Left ventricle myocardium inferior (tissue), 1 donor: Measurements from ENCODE around the gene SPATA3. TPM values are rescaled to one million over a fixed set of nuclear protein-coding genes. Genes with fewer than 3 reads are reported as not detected.

ENCODE experiments used
- DNase-seq: peaks from one replicate; pipeline ENCODE4 v3.0.0-alpha.2; 2020
- H3K27ac ChIP-seq: fragments of 200-600 bp; replicated peaks from 2 replicates; pipeline ENCODE4 v1.8.0; 2021
- H3K27me3 ChIP-seq: fragments of 200-600 bp; 2 replicates; pipeline ENCODE4 v1.8.0; 2021; ENCODE audit warnings: low read depth
- H3K36me3 ChIP-seq: fragments of 200-600 bp; 2 replicates; pipeline ENCODE4 v1.8.0; 2021
- H3K4me1 ChIP-seq: fragments of 200-600 bp; 2 replicates; pipeline ENCODE4 v1.8.0; 2021
- H3K4me3 ChIP-seq: fragments of 200-600 bp; 2 replicates; pipeline ENCODE4 v1.8.0; 2021; ENCODE audit warnings: mild to moderate bottlenecking, moderate library complexity
- H3K9me3 ChIP-seq: fragments of 200-600 bp; replicated peaks from 2 replicates; pipeline ENCODE4 v1.8.0; 2021
- intact Hi-C: fragments of 100-400 bp; cut with micrococcal nuclease; formaldehyde crosslinking; loops from one replicate; pipeline ENCODE4 v1.11.0; 2022
- total RNA-seq: library from RNA; stranded (reverse); fragmentation: NEBNext Ultra II Directional; extraction: Animal tissue kit (Norgen Biotek cat#: 25700); gene quantifications from one replicate; pipeline ENCODE4 v1.2.1, GENCODE V29; 2021
- TF ChIP-seq, protein P1 (sequence below): fragments of 200-600 bp; IDR thresholded peaks from 2 replicates; pipeline ENCODE4 v1.8.0; 2021; ENCODE audit warnings: antibody characterized with exemption, mild to moderate bottlenecking, borderline replicate concordance
- donor health status: DM: no; HTN: yes; CAD: no; lungs with severe emphysema.

Gene SPATA3
- total RNA-seq, 1 donor from 2014 or later: not detected

DNA sequence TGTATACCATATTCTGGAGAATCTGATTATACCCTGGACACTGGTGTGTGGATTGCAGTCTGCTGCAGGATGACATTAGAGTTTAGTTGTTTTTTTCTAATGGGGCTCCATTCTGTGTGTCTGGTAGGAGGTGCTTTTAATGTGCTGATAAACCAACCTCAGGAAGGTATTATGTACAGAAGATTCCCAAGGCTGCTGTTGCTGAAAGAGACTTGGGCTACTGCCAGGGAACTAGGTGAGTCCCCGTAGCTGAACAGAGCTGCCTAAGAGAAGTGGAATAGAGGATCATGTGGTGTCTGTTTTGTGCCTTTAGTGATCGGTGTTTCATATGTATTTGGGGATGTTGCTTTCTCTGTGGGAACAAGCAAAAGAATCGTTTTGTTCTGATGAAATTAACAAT is 16.5 kb downstream of the SPATA3 start:
- no peak overlapping the region for H3K4me3 ChIP-seq
- no peak overlapping the region for H3K27ac ChIP-seq
- H3K4me1 ChIP-seq: no peaks in the 10 kb centered on the region
- TF ChIP-seq, protein P1, sequence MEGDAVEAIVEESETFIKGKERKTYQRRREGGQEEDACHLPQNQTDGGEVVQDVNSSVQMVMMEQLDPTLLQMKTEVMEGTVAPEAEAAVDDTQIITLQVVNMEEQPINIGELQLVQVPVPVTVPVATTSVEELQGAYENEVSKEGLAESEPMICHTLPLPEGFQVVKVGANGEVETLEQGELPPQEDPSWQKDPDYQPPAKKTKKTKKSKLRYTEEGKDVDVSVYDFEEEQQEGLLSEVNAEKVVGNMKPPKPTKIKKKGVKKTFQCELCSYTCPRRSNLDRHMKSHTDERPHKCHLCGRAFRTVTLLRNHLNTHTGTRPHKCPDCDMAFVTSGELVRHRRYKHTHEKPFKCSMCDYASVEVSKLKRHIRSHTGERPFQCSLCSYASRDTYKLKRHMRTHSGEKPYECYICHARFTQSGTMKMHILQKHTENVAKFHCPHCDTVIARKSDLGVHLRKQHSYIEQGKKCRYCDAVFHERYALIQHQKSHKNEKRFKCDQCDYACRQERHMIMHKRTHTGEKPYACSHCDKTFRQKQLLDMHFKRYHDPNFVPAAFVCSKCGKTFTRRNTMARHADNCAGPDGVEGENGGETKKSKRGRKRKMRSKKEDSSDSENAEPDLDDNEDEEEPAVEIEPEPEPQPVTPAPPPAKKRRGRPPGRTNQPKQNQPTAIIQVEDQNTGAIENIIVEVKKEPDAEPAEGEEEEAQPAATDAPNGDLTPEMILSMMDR: no peak
- peaks cover 81% of the 10 kb centered on the region for H3K27me3 ChIP-seq
- intact Hi-C loops: no loop called here
- H3K36me3 ChIP-seq: no peaks in the 10 kb centered on the region
- H3K9me3 ChIP-seq: no peaks in the 10 kb centered on the region
- no peak for DNase-seq

DNA sequence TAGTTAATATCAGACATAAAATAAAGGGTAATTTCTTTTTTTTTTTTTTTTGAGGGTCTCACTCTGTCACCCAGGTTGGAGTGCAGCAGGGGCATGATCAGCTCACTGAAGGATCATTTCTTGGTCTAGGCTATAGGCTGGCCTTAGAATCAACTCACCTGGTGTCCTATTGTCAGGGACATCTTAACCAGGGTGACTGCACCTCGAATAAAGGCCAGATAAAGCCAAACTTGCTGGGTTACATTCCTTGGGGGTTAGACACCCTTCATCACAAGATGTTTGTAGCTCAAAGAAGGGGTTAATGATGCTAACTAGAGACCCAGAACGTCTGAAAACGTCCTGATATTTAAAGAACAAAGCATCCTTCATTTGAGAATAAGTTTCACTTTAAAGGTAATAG is 17.9 kb downstream of the SPATA3 start:
- Histone ChIP-seq H3K4me3 (no peak overlapping the region), H3K27ac (no peak overlapping the region), H3K9me3 (no peaks in the 10 kb centered on the region), H3K4me1 (no peaks in the 10 kb centered on the region), H3K27me3 (peaks cover 80% of the 10 kb centered on the region), H3K36me3 (no peaks in the 10 kb centered on the region)
- intact Hi-C loops: no loop called here
- DNase-seq: no peak
- TF ChIP-seq, protein P1: no peak

DNA sequence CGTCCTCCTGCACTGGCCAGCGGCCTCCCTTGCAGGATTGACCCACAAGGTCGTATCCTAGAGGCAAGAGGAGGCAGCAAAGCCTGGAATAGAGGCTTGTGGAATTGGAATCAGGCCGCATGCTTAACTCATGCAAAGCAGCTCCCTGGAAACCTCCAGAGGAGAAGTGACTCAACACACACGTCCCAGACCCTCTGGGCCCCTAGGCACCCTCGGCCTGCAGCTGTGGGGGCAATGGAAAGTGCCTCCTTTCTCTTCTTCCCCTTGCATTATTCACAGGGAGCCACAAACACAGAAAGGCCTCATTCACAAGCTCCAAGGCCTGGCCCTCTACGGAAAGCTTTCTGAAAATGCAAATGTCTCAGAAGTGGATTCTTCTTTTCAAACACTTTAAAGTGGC is 19.6 kb downstream of the SPATA3 start:
- no peak for DNase-seq
- Histone ChIP-seq H3K4me3 (no peak overlapping the region), H3K9me3 (no peaks in the 10 kb centered on the region), H3K4me1 (no peaks in the 10 kb centered on the region), H3K36me3 (no peaks in the 10 kb centered on the region), H3K27me3 (peaks cover 81% of the 10 kb centered on the region), H3K27ac (no peak overlapping the region)
- intact Hi-C loops: no loop called here
- TF ChIP-seq, protein P1: no peak

DNA sequence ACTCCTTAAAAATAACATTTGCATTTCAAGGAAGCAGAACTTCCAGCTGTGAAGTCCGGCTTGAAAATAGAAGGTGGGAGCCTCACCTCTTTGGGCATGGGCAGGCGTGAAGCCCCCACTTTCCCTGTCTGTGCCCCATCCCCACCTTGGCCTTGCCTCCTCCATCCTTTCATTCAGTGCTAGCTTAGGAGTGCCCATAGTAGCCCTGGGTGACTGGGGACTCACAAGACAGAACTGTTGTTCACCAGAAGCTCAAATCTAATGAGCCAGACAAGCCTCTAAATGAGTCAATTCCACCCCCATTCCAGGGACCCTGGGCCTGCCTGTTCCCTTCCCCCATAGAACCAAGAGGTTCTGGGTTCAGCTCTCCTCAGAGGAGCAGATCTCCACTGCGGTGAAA is 20.0 kb downstream of the SPATA3 start:
- Histone ChIP-seq H3K27ac (no peak overlapping the region), H3K9me3 (no peaks in the 10 kb centered on the region), H3K4me3 (no peak overlapping the region), H3K36me3 (no peaks in the 10 kb centered on the region), H3K4me1 (no peaks in the 10 kb centered on the region), H3K27me3 (peaks cover 81% of the 10 kb centered on the region)
- TF ChIP-seq, protein P1: no peak
- no peak for DNase-seq
- intact Hi-C loops: no loop called here

DNA sequence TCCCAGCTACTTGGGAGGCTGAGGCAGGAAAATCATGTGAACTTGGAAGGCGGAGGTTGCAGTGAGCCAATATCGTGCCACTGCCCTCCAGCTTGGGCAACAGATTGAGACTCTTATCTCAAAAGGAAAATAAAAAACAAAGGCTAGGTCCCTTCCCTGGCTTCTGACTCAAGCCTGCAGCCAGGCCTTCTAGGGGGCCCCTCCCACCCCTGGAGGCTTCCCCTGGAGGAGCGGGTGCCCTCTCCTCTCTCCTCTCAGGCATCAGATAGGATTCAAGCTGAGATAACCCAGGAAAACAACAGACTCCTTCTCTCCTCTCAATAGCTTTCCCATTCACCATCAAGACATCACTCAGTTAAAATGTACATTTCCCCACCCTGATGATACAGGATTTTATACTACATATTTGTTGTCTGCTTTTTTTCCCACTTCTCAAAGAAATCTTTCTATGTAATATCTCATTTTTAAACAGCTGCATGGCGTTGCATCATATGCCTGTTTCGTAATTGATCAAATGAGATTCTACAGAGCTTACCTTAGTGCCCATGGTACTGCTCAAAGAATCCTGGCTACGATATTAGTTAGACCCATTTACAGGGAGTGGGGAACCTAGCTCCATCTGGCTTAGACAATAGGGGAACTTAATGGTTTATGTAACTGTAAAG is 20.8 kb downstream of the SPATA3 start:
- TF ChIP-seq, protein P1: no peak
- peaks cover 77% of the 10 kb centered on the region for H3K27me3 ChIP-seq
- no peak for DNase-seq
- H3K4me1 ChIP-seq: no peaks in the 10 kb centered on the region
- intact Hi-C loops: no loop called here
- no peak overlapping the region for H3K27ac ChIP-seq
- no peaks in the 10 kb centered on the region for H3K9me3 ChIP-seq
- H3K36me3 ChIP-seq: no peaks in the 10 kb centered on the region
- H3K4me3 ChIP-seq: no peak overlapping the region
